Measurements from ENCODE around the gene COX6B2.

- TF ChIP-seq CTCF (IDR thresholded peaks at IDR 0.05; ENCODE audit: extremely low read depth in 1 of 2, insufficient read depth in 1 of 2, low read depth in 1 of 2, low read length in 2 of 2): no peak
- TF ChIP-seq MAX (IDR thresholded peaks at IDR 0.05; ENCODE audit: insufficient read depth, insufficient read length): no peak
- no peak for TF ChIP-seq MYC (IDR thresholded peaks at IDR 0.05; ENCODE audit: low read depth, low read length)
- no peak for TF ChIP-seq EZH2 (IDR thresholded peaks at IDR 0.05; ENCODE audit: borderline replicate concordance, low read depth, low read length, severe bottlenecking)
- no peak for TF ChIP-seq FOS (IDR thresholded peaks at IDR 0.05; ENCODE audit: borderline replicate concordance, insufficient read depth, low read length)
- no peak for TF ChIP-seq POLR2A (IDR thresholded peaks at IDR 0.05; ENCODE audit: low read depth, low read length)
- no peak for TF ChIP-seq POLR2AphosphoS5 (IDR thresholded peaks at IDR 0.05; ENCODE audit: insufficient read depth, low read depth, low read length)
Observed at GRCh38 chr19:55345101-55345817, 9.3 kb downstream of the COX6B2 start.
